ENCODE results near the gene NCBP2L. TPM values are rescaled to one million over a fixed set of nuclear protein-coding genes. Genes with fewer than 3 reads are reported as not detected.
A peak's percentile ranks its signal among the peaks of the same experiment; 100 is the strongest.

NCBP2L gene
- total RNA-seq, 4 donors from 2014 or later, result not detected

DNA sequence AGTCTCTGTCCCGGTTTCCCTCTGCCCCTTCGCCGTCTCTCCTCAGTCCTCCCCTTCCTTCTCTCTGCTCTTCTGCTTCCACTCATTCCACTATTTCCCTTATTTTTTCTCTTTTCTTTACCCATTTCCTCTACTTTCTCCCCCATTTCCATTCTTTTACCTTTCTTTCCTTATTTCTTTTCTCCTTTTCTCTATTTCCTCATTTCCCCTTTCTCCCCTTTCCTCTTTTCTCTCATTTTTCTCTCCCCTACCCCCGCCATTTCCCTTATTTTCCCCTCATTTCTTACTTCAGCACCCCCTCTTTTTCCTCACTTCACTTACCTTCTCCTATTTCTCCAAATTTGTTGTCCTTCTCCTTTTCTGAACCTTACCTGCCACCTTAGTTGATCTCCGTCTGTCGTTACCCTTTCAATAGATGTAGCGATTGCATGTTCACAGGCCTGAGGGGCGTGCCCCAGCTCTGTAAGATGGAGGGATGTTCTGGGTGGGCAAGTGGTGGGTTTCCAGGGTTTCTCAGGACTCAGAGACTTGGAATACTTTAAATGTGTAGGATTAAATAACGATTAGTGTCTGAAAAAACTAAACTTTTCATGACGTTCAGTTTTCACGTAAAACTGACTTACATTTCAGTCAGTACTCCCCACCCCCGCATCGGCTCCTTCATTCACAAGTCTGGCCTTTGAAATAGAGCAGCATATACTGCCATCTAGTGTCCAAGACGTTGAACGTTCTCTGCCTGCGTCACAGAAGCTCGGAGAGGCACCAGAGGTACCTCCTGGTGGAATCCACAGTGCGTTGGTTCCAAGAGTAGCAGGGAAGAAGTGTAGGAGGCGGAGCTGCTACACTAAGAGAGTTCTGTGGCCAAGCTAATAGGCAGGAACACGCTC, 641 bp upstream of the NCBP2L start:
- TF ChIP-seq, protein P1, sequence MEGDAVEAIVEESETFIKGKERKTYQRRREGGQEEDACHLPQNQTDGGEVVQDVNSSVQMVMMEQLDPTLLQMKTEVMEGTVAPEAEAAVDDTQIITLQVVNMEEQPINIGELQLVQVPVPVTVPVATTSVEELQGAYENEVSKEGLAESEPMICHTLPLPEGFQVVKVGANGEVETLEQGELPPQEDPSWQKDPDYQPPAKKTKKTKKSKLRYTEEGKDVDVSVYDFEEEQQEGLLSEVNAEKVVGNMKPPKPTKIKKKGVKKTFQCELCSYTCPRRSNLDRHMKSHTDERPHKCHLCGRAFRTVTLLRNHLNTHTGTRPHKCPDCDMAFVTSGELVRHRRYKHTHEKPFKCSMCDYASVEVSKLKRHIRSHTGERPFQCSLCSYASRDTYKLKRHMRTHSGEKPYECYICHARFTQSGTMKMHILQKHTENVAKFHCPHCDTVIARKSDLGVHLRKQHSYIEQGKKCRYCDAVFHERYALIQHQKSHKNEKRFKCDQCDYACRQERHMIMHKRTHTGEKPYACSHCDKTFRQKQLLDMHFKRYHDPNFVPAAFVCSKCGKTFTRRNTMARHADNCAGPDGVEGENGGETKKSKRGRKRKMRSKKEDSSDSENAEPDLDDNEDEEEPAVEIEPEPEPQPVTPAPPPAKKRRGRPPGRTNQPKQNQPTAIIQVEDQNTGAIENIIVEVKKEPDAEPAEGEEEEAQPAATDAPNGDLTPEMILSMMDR (IDR thresholded peaks at IDR 0.05), result peak; percentile 56 to 77 (median 75)
- no peak for TF ChIP-seq EP300 (IDR thresholded peaks at IDR 0.05; ENCODE audit: low read depth)
- Histone ChIP-seq H3K36me3 (no peaks in the 10 kb centered on the region), H3K9me3 (no peaks in the 10 kb centered on the region), H3K27ac (peak overlapping the region; percentile 77 to 88 (median 83)), H3K4me3 (peak overlapping the region in 3 of 4 donors; percentile 46 to 62 (median 50)), H3K4me1 (peaks cover 0 to 18% (median 0%) of the 10 kb centered on the region in 4 donors), H3K27me3 (no peaks in the 10 kb centered on the region)
- in situ Hi-C loops (cut with MboI; ENCODE audit: low pct_ligation_motif_present in 1 of 4, low pct_unique_long_range_greater_than_20kb in 1 of 4, low sequenced_read_pairs in 3 of 4) (loop anchor here in 2 of 4 donors (10.0 to 25.0 kb wide), 2 partner anchors 112 to 765 kb away; partner anchors contain the start of gene MORC4 (in 1 of the 2)), intact Hi-C loops (cut with DNase I; ENCODE audit: low total_unique reads) (loop anchor here (2.0 to 5.0 kb wide), 3 partner anchors 60 to 120 kb away; no protein-coding TSS in a partner anchor)
- peak; percentile 80 for DNase-seq
- 17 to 22% methylated on average over 3 to 20 of the region's 20 CpGs for WGBS, 2 donors (ENCODE audit: low coverage in 1 of 2)

DNA sequence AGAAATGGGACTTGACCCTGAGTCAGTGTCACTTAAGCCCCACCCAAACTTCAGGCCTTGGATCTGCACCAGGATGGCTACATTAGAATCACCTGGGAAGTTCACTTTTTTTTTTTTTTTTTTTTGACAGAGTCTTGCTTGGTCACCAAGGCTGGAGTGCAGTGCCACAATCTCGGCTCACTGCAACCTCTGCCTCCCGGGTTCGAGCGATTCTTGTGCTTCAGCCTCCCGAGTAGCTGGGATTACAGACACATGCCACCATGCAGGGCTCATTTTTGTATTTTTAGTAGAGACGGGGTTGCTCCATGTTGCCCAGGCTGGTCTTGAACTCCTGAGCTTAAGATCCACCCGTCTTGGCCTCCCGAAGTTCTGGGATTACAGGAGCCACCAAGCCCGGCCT, 3.0 kb downstream of the NCBP2L start:
- Histone ChIP-seq H3K9me3 (no peaks in the 10 kb centered on the region), H3K4me3 (no peak overlapping the region), H3K27ac (no peak overlapping the region), H3K27me3 (no peaks in the 10 kb centered on the region), H3K4me1 (peaks cover 0 to 9% (median 0%) of the 10 kb centered on the region in 4 donors), H3K36me3 (no peaks in the 10 kb centered on the region)
- no peak for DNase-seq
- in situ Hi-C loops (cut with MboI; ENCODE audit: low pct_ligation_motif_present in 1 of 4, low pct_unique_long_range_greater_than_20kb in 1 of 4, low sequenced_read_pairs in 3 of 4) (loop anchor here in 2 of 4 donors (5.0 to 25.0 kb wide), 2 partner anchors 118 to 768 kb away; partner anchors contain the start of gene MORC4 (in 1 of the 2)), intact Hi-C loops (cut with DNase I; ENCODE audit: low total_unique reads) (no loop called here)
- TF ChIP-seq POLR2A (IDR thresholded peaks at IDR 0.05) (no peak), EP300 (IDR thresholded peaks at IDR 0.05; ENCODE audit: low read depth) (no peak), POLR2AphosphoS5 (IDR thresholded peaks at IDR 0.05) (no peak)
- TF ChIP-seq, protein P1 (IDR thresholded peaks at IDR 0.05), result no peak
- WGBS, 2 donors (ENCODE audit: low coverage in 1 of 2), result 79% methylated on average over 8 of the region's 9 CpGs; no CpG with 5 or more reads in 1 of the 2 donors

DNA sequence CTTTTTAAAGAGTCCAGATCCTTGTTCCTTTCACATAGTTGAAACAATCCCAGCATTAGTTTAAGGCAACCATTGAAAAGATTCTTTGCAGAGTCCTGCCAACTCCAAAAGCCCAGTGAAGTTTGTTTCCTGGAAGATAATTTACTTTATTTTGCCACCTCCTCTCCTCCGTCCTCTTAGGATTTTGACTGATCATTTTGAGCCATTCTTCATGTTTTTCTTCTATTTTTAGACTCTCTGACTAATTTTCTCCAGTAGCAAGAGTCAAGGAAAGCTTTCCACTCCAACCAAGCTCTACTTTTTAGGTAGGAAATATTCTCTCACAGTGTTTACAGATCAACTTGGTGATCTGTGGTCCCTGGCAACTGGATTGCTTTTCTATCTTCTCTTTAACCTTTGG, 10.3 kb downstream of the NCBP2L start:
- in situ Hi-C loops (cut with MboI; ENCODE audit: low pct_ligation_motif_present in 1 of 4, low pct_unique_long_range_greater_than_20kb in 1 of 4, low sequenced_read_pairs in 3 of 4), result loop anchor here in 1 of 4 donors (25.0 kb wide), 1 partner anchor 776 kb away; the partner anchor contains the start of gene MORC4
- H3K4me3 ChIP-seq, result no peak overlapping the region
- no peaks in the 10 kb centered on the region for H3K27me3 ChIP-seq
- intact Hi-C loops (cut with DNase I; ENCODE audit: low total_unique reads), result no loop called here
- no peaks in the 10 kb centered on the region for H3K36me3 ChIP-seq
- H3K9me3 ChIP-seq, result no peaks in the 10 kb centered on the region
- TF ChIP-seq POLR2AphosphoS5 (IDR thresholded peaks at IDR 0.05) (no peak), POLR2A (IDR thresholded peaks at IDR 0.05) (no peak), EP300 (IDR thresholded peaks at IDR 0.05; ENCODE audit: low read depth) (no peak)
- TF ChIP-seq, protein P1 (IDR thresholded peaks at IDR 0.05), result no peak
- no peak for DNase-seq
- no peak overlapping the region for H3K27ac ChIP-seq
- no peaks in the 10 kb centered on the region for H3K4me1 ChIP-seq
- WGBS, 2 donors (ENCODE audit: low coverage in 1 of 2), result 21% methylated on average over 1 of the region's 1 CpG; no CpG with 5 or more reads in 1 of the 2 donors

DNA sequence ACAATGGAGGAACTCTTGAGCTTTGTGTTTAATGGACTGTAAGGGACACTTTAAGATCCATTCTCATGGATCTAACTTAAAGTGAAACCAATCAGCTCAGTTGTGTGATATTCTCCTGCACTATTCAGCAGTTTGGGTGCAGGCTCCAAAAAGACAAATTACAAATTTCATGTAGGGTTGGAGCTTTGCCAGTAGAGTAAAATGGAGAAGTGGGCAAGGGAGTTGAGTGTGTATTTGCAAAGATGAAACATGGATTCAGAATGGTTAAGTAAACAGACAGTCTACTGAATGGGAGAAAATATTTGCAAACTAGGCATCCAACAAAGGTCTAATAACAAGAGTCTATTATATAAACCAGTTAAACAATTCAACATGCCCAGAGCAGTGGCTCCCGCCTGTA, 26.9 kb downstream of the NCBP2L start:
- Histone ChIP-seq H3K9me3 (no peaks in the 10 kb centered on the region), H3K4me3 (no peak overlapping the region), H3K36me3 (no peaks in the 10 kb centered on the region), H3K27ac (no peak overlapping the region), H3K27me3 (no peaks in the 10 kb centered on the region), H3K4me1 (no peaks in the 10 kb centered on the region)
- WGBS, 2 donors (ENCODE audit: low coverage in 1 of 2), result 64% methylated on average over 1 of the region's 1 CpG; no CpG with 5 or more reads in 1 of the 2 donors
- in situ Hi-C loops (cut with MboI; ENCODE audit: low pct_ligation_motif_present in 1 of 4, low pct_unique_long_range_greater_than_20kb in 1 of 4, low sequenced_read_pairs in 3 of 4), result no loop called here
- no peak for DNase-seq
- intact Hi-C loops (cut with DNase I; ENCODE audit: low total_unique reads), result no loop called here
- TF ChIP-seq POLR2A (IDR thresholded peaks at IDR 0.05), result no peak
- TF ChIP-seq POLR2AphosphoS5 (IDR thresholded peaks at IDR 0.05), result no peak
- TF ChIP-seq EP300 (IDR thresholded peaks at IDR 0.05; ENCODE audit: low read depth), result no peak
- TF ChIP-seq, protein P1 (IDR thresholded peaks at IDR 0.05), result no peak
